GM20000 (cell line): ENCODE data around the gene WDR5.
A peak's percentile ranks its signal among the peaks of the same experiment; 100 is the strongest.
"Not testable (repeated sequence)": the region's sequence is repeated elsewhere in the genome, so short reads cannot be mapped to it uniquely, and the experiment has no call there.

Source experiments
- DNase-seq: peaks from one replicate; pipeline ENCODE4 v3.0.0; 2012; ENCODE audit warnings: low spot score
- TF ChIP-seq, protein P1 (sequence below): IDR thresholded peaks from 2 replicates; pipeline ENCODE4 v1.5.1; 2012; ENCODE audit warnings: mild to moderate bottlenecking, control low read depth; ENCODE audit errors: extremely low read depth, missing control alignments

WDR5 gene

DNA sequence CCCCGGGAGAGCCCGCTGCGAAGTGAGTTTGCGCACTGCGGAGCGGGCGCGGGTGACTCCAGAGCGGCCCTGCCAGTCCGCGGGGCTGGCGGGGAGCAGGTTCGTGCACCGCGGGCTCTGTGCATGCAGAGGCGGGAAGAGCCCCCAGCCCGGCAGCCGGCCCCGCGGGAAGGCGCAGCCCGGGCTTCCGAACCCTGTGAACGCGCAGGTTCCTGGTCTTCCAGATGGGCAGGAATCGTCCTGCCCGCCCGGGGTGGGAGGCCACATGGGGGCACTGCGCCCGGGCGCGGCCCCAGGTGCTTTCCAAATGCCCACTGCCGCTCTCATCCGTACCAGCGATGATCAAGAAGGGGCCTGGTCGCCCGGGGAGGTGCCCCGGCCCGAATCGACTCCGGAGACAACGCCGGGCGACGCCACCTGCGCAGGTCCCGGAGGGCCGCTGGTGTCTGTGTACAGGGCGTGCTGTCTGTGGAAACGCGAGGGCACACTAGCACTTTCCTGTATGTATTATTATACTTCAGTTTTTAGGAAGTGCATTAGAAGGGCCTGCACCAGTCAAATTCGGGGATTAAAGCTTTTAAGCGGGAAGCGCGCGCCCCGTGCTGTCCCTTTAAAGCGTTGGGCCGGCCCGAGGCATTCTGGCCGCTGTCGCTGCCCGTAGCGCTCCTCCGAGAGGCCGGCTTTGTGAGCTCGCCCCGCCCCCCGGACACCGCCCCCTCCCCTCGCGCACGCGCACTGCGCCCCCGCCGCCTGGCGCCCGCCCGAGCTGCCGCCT lies at the start of gene WDR5:
TSS of gene WDR5 (plus strand) at position 740 of the 775 bp plus-strand sequence. CDS start 3,796 bp downstream, outside the sequence.
- TF ChIP-seq, protein P1, sequence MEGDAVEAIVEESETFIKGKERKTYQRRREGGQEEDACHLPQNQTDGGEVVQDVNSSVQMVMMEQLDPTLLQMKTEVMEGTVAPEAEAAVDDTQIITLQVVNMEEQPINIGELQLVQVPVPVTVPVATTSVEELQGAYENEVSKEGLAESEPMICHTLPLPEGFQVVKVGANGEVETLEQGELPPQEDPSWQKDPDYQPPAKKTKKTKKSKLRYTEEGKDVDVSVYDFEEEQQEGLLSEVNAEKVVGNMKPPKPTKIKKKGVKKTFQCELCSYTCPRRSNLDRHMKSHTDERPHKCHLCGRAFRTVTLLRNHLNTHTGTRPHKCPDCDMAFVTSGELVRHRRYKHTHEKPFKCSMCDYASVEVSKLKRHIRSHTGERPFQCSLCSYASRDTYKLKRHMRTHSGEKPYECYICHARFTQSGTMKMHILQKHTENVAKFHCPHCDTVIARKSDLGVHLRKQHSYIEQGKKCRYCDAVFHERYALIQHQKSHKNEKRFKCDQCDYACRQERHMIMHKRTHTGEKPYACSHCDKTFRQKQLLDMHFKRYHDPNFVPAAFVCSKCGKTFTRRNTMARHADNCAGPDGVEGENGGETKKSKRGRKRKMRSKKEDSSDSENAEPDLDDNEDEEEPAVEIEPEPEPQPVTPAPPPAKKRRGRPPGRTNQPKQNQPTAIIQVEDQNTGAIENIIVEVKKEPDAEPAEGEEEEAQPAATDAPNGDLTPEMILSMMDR = peak; percentile 34
- DNase-seq = peak; percentile 100

DNA sequence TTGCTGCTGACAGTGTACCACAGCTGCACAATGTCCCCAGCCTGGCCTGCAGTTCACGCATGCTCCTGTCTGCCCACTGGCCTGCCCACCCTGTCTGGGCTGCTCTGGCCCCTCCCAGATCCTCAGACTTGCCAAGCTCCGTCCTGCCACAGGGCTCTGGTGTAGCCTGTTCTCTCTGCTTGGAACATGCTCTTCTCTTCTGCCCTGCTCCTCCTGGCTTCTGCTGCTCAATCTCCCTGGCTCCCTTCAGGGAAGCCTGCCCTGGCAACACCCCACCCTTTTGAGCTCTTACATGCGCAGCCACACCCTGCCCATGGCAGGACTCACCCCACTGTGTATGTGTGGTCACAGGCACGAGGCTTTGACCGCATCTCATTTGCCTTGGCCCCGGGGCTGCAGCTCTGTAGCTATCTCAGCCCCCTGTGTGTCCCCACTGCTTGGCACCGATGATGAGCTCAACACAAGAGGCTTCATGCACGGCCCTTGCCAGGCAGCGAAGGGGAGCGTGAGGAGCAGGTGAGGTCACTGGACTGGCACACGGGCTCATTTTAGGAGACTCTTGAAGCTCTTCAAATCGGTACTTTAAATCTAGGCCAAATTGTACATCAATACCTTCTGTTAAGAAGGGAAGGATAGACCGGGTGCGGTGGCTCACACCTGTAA lies 47.7 kb upstream of the WDR5 start:
- no peak for DNase-seq

DNA sequence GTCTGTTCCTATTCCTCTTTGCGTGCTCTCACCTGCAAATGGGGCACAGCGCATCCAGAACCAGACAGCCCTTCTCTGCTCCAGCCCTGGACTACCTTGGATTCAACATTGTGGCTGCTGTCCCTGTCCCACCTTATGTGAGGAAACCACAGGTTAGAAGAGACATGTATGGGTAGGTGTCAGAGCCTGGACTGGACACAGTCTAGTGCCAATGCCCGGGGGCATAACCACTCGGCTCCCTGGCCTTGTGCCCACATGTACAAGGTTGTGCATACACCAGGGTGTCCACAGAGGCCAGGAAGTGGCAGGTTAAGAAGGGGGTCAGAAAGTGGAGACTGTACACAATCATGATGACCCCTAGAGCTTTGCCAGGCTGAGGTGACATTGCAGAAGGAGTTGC lies 45.9 kb upstream of the WDR5 start:
- TF ChIP-seq, protein P1 = no peak
- no peak for DNase-seq

More for the DNA sequence above, 47.7 kb upstream of the WDR5 start:
- TF ChIP-seq, protein P1 = no peak

DNA sequence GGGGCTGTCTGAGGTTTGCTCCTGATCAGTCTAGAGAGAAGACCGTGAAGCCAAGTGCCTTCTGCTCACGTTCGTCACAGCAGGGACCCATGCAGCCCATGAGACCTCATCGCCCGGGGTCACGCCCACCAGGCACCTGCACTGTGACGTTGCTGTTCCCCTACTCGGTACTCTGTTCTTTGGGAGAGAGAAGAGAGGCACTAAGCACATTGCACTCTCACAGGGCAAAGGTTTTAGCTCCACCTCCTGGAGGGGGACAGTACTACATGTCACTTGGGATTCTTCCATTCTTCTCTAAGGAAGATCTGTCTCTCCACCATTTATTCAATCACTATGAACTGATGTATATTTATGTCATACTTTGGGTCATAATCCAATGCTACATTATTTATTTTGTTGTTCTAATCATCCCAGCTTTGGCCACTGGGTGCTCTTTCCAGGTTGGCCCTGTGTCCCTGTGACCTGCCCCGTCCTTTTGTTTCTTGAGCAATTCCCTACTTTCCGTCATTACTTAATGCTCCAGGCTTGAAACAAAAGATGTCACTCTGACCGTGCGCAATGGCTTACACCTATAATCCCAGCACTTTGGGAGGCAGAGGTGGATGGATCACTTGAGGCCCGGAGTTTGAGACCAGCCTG lies 36.6 kb upstream of the WDR5 start:
- peak; percentile 75 for DNase-seq
- TF ChIP-seq, protein P1 = peak; percentile 36

DNA sequence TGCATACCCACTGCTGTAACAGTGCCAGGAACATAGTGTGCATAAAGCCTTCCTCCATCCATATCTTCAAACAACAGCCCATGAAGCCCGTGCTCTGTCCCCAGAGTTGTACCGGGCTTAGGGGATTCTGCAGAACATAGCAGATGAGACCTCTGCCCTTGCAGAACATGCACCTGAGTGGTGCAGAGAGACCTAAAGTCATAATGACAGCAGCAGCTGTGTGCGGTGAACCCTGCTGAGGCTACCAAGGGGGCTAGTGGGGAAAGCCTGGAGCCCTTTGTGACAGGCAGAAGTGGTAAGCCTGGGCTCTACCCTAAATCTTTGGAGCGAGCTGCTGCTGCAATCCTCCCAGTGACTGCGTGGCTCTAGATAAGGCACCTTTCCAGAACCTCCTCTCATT lies 35.8 kb upstream of the WDR5 start:
- TF ChIP-seq, protein P1 = no peak
- DNase-seq = no peak

DNA sequence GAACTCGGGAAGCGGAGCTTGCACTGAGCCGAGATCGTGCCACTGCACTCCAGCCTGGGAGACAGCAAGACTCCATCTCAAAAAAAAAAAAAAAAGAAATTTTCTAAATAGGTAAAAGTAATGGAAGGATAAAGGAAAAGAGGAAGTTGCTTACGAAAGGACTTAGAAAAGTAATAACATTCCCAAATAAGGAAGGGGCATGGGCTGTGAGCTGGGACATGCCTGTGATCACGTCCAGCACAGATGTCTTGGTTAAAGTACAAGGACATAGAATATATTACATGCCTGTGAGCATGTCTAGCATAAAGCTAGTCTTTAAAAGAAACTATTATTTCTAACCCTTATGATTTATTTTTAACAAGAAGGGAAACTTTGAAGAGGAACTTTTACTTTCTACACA lies 34.7 kb upstream of the WDR5 start:
- DNase-seq = not testable (repeated sequence)

DNA sequence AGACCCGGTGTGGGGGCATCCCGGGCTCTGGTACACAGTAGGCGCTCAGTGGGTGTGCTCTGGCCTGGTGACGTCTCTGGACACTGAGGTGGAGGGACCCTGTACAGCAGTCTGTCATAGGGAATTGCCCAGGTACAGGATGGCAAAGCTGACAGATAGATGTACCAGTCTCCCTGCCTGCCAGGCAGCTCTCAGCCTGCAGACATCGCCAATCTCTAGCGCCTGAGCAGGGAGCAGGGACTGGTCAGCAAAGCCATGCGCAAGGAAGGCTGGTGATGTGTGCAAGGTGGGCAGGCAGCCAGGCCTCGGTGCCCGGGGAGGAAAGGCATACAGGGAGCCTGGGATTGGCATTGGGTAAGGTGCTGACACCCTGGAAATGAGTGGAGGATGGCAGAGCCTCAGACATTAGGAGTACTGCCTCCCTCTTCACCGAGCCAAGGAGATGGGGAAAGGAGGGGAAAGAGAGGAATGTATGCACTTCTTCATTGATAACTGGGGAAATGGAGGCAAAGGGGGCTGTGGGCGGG lies 34.2 kb upstream of the WDR5 start:
- no peak for DNase-seq
- TF ChIP-seq, protein P1 = no peak
